SK-N-MC (cell line): ENCODE results near the gene IFIT2.

Source experiments
- EZH2 ChIP-seq: fragments of 200-600 bp; sonication (generic); IDR thresholded peaks from one replicate; pipeline ENCODE4 v1.6.1; 2017; ENCODE audit warnings: antibody characterized with exemption
- FOXP2 ChIP-seq: optimal IDR thresholded peaks from 2 replicates; pipeline ENCODE3; 2011; ENCODE audit warnings: mild to moderate bottlenecking, moderate library complexity; ENCODE audit not compliant: insufficient read depth; ENCODE audit errors: extremely low read length, control extremely low read depth

- no peak for TF ChIP-seq FOXP2
- no peak for TF ChIP-seq EZH2
Observed at GRCh38 chr10:89258881-89259280, 43.0 kb upstream of the IFIT2 start.
